Fibroblast of lung (primary cell): ENCODE results near the gene FNDC3B. TPM values are rescaled to one million over a fixed set of nuclear protein-coding genes. Genes with fewer than 3 reads are reported as not detected.
"Not testable (repeated sequence)": the region's sequence is repeated elsewhere in the genome, so short reads cannot be mapped to it uniquely, and the experiment has no call there.

Source experiments
- DNase-seq, 2 donors: peaks; one replicate each; pipeline versions ENCODE4 v3.0.0 to v3.0.0-alpha.2; 2010; ENCODE audit warnings: low read depth in 2 of 2
- H2AFZ ChIP-seq: 2 replicates; pipeline ENCODE4 v1.5.1; 2012; ENCODE audit warnings: low read length, control low read depth, inconsistent platforms
- H3K27ac ChIP-seq: 2 replicates; pipeline ENCODE4 v1.5.1; 2011; ENCODE audit warnings: low read length, control low read depth; ENCODE audit not compliant: insufficient read depth
- H3K27me3 ChIP-seq: 2 replicates; pipeline ENCODE4 v1.5.1; 2011; ENCODE audit warnings: mild to moderate bottlenecking, low read length; ENCODE audit not compliant: control insufficient read depth, insufficient read depth
- H3K36me3 ChIP-seq: 2 replicates; pipeline ENCODE4 v1.5.1; 2011; ENCODE audit warnings: low read length; ENCODE audit not compliant: control insufficient read depth, insufficient read depth
- H3K4me1 ChIP-seq: 2 replicates; pipeline ENCODE4 v1.5.1; 2011; ENCODE audit warnings: low read length; ENCODE audit not compliant: control insufficient read depth, insufficient read depth; ENCODE audit errors: extremely low read depth
- H3K4me2 ChIP-seq: 2 replicates; pipeline ENCODE4 v1.5.1; 2011; ENCODE audit warnings: low read length, control low read depth; ENCODE audit not compliant: insufficient read depth; ENCODE audit errors: extremely low read depth
- H3K4me3 ChIP-seq, 4 experiments: fragments of 200-600 bp in 1 of 4; sonication (generic) in 1 of 4; replicated peaks in 1 of 4; 2 replicates each; pipeline ENCODE4 v1.5.1; 2011 to 2016; ENCODE audit warnings: low read length in 4 of 4, low read depth in 3 of 4, mild to moderate bottlenecking in 3 of 4, control low read depth in 2 of 4, inconsistent platforms in 1 of 4, mixed read lengths in 1 of 4; ENCODE audit not compliant: insufficient read depth in 1 of 4; ENCODE audit errors: control extremely low read depth in 1 of 4
- H3K79me2 ChIP-seq: 2 replicates; pipeline ENCODE4 v1.5.1; 2012; ENCODE audit warnings: mild to moderate bottlenecking, low read length, inconsistent platforms; ENCODE audit not compliant: control insufficient read depth, insufficient read depth
- H3K9ac ChIP-seq: 2 replicates; pipeline ENCODE4 v1.5.1; 2011; ENCODE audit warnings: mild to moderate bottlenecking, low read length, control low read depth; ENCODE audit not compliant: insufficient read depth
- H3K9me3 ChIP-seq: 2 replicates; pipeline ENCODE4 v1.5.1; 2012; ENCODE audit warnings: low read depth, low read length; ENCODE audit not compliant: control insufficient read depth, insufficient read depth
- H4K20me1 ChIP-seq: 2 replicates; pipeline ENCODE4 v1.5.1; 2011; ENCODE audit warnings: low read length; ENCODE audit not compliant: control insufficient read depth, insufficient read depth; ENCODE audit errors: extremely low read depth
- EZH2 ChIP-seq: IDR thresholded peaks from 2 replicates; pipeline ENCODE4 v1.5.1; 2012; ENCODE audit warnings: low read length, control low read depth, mild to moderate bottlenecking; ENCODE audit errors: missing control alignments
- polyA plus RNA-seq, 2 donors: library from polyadenylated mRNA; depleted of rRNA in 1 of 2; stranded (reverse) in 1 of 2; unstranded in 1 of 2; fragments of >200 nt; gene quantifications; 2 replicates each; pipeline ENCODE4 v1.2.1, GENCODE V29; 2011 to 2012; ENCODE audit warnings: missing spikeins in 1 of 2
- total RNA-seq: library from RNA; depleted of rRNA; stranded (reverse); fragments of >200 nt; gene quantifications from 2 replicates; pipeline ENCODE4 v1.2.1, GENCODE V29; 2014
- TF ChIP-seq, protein P1 (sequence below), 2 donors: IDR thresholded peaks in 1 of 2; conservative IDR thresholded peaks in 1 of 2; 1 replicate in 1 of 2; 2 replicates in 1 of 2; pipeline ENCODE4 v1.5.1; 2011 to 2012; ENCODE audit warnings: low read length in 2 of 2, control low read depth in 1 of 2, inconsistent platforms in 1 of 2, low read depth in 1 of 2, mild to moderate bottlenecking in 1 of 2

The FNDC3B gene
- total and polyA plus RNA-seq, 2 donors (not counting 1 experiment from before 2014, with no cell fraction given), result 26.1 to 76.8 TPM

DNA sequence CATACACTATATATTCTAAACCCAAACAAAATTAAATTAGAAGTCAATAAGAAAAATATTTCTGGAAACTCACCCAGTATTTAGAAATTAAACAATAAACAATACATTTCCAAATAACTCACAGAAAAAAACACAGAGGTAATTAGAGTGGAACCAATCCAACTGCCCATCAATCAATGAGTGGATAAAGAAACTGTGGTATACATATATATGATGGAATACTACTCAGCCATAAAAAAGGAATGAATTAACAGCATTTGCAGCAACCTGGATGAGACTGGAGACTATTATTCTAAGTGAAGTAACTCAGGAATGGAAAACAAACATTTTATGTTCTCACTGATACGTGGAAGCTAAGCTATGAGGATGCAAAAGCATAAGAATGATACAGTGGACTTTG lies 37.8 kb upstream of the FNDC3B start:
- not testable (repeated sequence) for DNase-seq, H3K79me2 ChIP-seq, H3K4me1 ChIP-seq, H3K36me3 ChIP-seq, H3K4me2 ChIP-seq, H3K27me3 ChIP-seq, H2AFZ ChIP-seq, H3K9me3 ChIP-seq, H3K27ac ChIP-seq, H3K9ac ChIP-seq, H4K20me1 ChIP-seq, H3K4me3 ChIP-seq

DNA sequence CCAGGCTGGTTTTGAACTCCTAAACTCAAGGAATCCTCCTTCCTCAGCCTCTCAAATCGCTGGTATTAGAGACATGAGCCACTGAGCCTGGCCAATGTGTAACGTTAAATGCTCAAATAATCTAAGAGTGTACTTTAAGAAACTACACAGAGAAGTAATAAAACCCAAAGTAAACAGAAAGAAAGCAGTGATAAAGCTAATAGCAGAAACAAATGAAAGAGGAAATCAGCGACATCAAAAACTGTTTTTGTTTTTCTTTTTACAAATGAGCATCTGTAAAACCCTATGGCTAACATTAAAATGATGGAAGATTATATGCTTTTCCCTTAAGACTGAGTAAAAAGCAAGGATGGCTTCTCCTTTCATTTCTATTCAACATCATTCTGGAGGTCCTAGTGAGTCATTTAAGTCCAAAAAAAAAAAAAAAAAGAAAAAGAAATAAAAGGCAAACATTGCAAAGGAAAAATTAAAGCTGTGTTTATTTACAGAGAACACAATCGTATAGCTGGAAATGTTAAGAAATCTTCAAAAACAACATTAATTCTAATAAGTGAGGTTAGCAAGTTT lies 36.8 kb upstream of the FNDC3B start:
- Histone ChIP-seq H2AFZ (no peak overlapping the region), H3K27ac (no peak overlapping the region)
- peak in 1 of 2 donors; percentile 31 for DNase-seq

GRCh38 chr3:172003146-172003545 lies 36.2 kb upstream of the FNDC3B start:
- TF ChIP-seq EZH2, result no peak
- TF ChIP-seq, protein P1, sequence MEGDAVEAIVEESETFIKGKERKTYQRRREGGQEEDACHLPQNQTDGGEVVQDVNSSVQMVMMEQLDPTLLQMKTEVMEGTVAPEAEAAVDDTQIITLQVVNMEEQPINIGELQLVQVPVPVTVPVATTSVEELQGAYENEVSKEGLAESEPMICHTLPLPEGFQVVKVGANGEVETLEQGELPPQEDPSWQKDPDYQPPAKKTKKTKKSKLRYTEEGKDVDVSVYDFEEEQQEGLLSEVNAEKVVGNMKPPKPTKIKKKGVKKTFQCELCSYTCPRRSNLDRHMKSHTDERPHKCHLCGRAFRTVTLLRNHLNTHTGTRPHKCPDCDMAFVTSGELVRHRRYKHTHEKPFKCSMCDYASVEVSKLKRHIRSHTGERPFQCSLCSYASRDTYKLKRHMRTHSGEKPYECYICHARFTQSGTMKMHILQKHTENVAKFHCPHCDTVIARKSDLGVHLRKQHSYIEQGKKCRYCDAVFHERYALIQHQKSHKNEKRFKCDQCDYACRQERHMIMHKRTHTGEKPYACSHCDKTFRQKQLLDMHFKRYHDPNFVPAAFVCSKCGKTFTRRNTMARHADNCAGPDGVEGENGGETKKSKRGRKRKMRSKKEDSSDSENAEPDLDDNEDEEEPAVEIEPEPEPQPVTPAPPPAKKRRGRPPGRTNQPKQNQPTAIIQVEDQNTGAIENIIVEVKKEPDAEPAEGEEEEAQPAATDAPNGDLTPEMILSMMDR (conservative IDR thresholded peaks at IDR 0.05 in 1 of 2, IDR thresholded peaks at IDR 0.05 in 1 of 2; ENCODE audit: low read depth in 1 of 2, low read length in 2 of 2), result no peak
- Histone ChIP-seq H3K79me2 (no peaks in the 10 kb centered on the region), H3K36me3 (no peaks in the 10 kb centered on the region), H3K9me3 (no peaks in the 10 kb centered on the region), H4K20me1 (no peaks in the 10 kb centered on the region), H3K4me3 (no peak overlapping the region), H3K27me3 (no peaks in the 10 kb centered on the region), H3K9ac (no peak overlapping the region), H3K27ac (no peak overlapping the region), H2AFZ (no peak overlapping the region), H3K4me1 (no peaks in the 10 kb centered on the region), H3K4me2 (no peak overlapping the region)
- DNase-seq, result no peak

More for the DNA sequence above, 36.8 kb upstream of the FNDC3B start:
- Histone ChIP-seq H3K27me3 (no peaks in the 10 kb centered on the region), H3K9me3 (no peaks in the 10 kb centered on the region), H3K4me1 (no peaks in the 10 kb centered on the region), H3K79me2 (no peaks in the 10 kb centered on the region), H4K20me1 (no peaks in the 10 kb centered on the region), H3K36me3 (no peaks in the 10 kb centered on the region), H3K4me3 (no peak overlapping the region), H3K9ac (no peak overlapping the region), H3K4me2 (no peak overlapping the region)
- TF ChIP-seq, protein P1 (conservative IDR thresholded peaks at IDR 0.05 in 1 of 2, IDR thresholded peaks at IDR 0.05 in 1 of 2; ENCODE audit: low read depth in 1 of 2, low read length in 2 of 2), result no peak
